ENCODE results near the gene PTPRN2.

Gene PTPRN2

GRCh38 chr7:157885140-157885539 is 702.5 kb downstream of the PTPRN2 start:
- Histone ChIP-seq H3K36me3 (ENCODE audit: control insufficient read depth, insufficient read depth, low read length) (no peaks in the 10 kb centered on the region), H3K9ac (ENCODE audit: low read length) (no peak overlapping the region), H3K9me3 (ENCODE audit: control insufficient read depth, low read length) (no peaks in the 10 kb centered on the region), H3K27me3 (ENCODE audit: control insufficient read depth, insufficient read depth, low read length) (no peaks in the 10 kb centered on the region), H3K4me1 (ENCODE audit: control insufficient read depth, insufficient read depth, low read length) (no peaks in the 10 kb centered on the region), H3K4me3 (ENCODE audit: low read length) (no peak overlapping the region)

GRCh38 chr7:157884461-157885062 is 703.1 kb downstream of the PTPRN2 start:
- Histone ChIP-seq H3K9ac (ENCODE audit: low read length) (no peak overlapping the region), H3K36me3 (ENCODE audit: control insufficient read depth, insufficient read depth, low read length) (no peaks in the 10 kb centered on the region), H3K27me3 (ENCODE audit: control insufficient read depth, insufficient read depth, low read length) (no peaks in the 10 kb centered on the region), H3K9me3 (ENCODE audit: control insufficient read depth, low read length) (no peaks in the 10 kb centered on the region), H3K4me3 (ENCODE audit: low read length) (no peak overlapping the region), H3K4me1 (ENCODE audit: control insufficient read depth, insufficient read depth, low read length) (no peaks in the 10 kb centered on the region)

DNA sequence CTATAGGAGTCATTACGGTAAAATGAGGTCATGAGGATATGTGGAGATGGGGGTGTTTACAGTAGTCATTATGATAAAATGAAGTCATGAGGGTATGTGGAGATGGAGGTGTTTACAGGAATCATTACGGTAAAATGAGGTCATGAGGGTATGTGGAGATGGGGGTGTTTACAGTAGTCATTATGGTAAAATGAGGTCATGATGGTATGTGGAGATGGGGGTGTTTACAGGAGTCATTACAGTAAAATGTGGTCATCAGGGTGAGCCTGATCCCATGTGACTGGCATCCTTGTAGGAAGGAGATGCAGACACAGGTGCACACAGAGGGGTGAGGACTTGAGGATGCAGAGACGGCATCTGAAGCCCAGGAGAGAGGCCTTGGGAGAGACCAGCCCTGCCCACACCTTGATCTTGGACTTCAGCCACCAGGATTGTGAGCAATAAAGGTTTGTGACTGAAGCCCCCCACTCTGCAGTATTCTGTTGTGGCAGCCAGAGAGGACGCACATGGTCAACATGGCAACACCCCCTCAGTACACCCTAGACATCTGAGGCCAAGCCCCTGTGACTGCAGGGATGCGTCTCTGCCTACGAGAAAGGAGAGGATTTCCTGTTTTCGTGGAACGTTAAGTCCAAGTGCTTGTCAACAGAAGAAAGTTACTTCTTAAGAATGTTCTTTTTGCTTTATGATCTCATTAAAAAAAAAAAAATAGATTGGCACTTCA is 706.4 kb downstream of the PTPRN2 start:
- Histone ChIP-seq H3K9me3 (ENCODE audit: control insufficient read depth, low read length) (no peaks in the 10 kb centered on the region), H3K9ac (ENCODE audit: low read length) (no peak overlapping the region), H3K4me1 (ENCODE audit: control insufficient read depth, insufficient read depth, low read length) (peaks cover under 1% of the 10 kb centered on the region)

DNA sequence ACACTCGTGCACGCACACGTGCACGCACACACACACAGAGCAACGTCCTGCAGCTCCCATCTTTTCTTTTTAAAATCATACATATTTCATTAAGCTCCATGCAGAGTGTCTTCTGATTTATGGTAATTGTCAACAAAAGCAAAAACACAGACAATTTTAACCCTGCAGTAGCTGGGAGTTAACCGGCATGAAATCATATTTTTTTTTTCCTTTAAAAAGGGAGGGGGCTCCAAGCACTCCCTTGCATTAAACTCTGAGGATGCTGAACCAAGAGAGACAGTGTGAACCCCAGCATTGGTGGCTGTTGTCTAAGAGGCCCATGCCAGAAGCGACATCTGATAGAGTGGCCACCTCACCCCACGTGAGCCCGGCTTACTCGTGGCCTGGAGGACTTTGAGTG is 708.2 kb downstream of the PTPRN2 start:
- Histone ChIP-seq H3K4me3 (ENCODE audit: low read length) (no peak overlapping the region), H3K27me3 (ENCODE audit: control insufficient read depth, insufficient read depth, low read length) (peaks cover under 1% of the 10 kb centered on the region), H3K9me3 (ENCODE audit: control insufficient read depth, low read length) (no peaks in the 10 kb centered on the region), H3K36me3 (ENCODE audit: control insufficient read depth, insufficient read depth, low read length) (no peaks in the 10 kb centered on the region), H3K4me1 (ENCODE audit: control insufficient read depth, insufficient read depth, low read length) (peaks cover 15% of the 10 kb centered on the region), H3K9ac (ENCODE audit: low read length) (no peak overlapping the region)

More for the DNA sequence above, 706.4 kb downstream of the PTPRN2 start:
- Histone ChIP-seq H3K36me3 (ENCODE audit: control insufficient read depth, insufficient read depth, low read length) (no peaks in the 10 kb centered on the region), H3K4me3 (ENCODE audit: low read length) (no peak overlapping the region), H3K27me3 (ENCODE audit: control insufficient read depth, insufficient read depth, low read length) (no peaks in the 10 kb centered on the region)

- Histone ChIP-seq H3K4me1 (ENCODE audit: control insufficient read depth, insufficient read depth, low read length) (peaks cover 15% of the 10 kb centered on the region), H3K9ac (ENCODE audit: low read length) (no peak overlapping the region), H3K36me3 (ENCODE audit: control insufficient read depth, insufficient read depth, low read length) (no peaks in the 10 kb centered on the region), H3K4me3 (ENCODE audit: low read length) (no peak overlapping the region), H3K9me3 (ENCODE audit: control insufficient read depth, low read length) (no peaks in the 10 kb centered on the region), H3K27me3 (ENCODE audit: control insufficient read depth, insufficient read depth, low read length) (peaks cover 8% of the 10 kb centered on the region)
These were observed 710.1 kb downstream of the PTPRN2 start for GRCh38 chr7:157877298-157878090.

GRCh38 chr7:157876469-157877285 is 710.9 kb downstream of the PTPRN2 start:
- H3K4me1 ChIP-seq (ENCODE audit: control insufficient read depth, insufficient read depth, low read length): peaks cover 15% of the 10 kb centered on the region

DNA sequence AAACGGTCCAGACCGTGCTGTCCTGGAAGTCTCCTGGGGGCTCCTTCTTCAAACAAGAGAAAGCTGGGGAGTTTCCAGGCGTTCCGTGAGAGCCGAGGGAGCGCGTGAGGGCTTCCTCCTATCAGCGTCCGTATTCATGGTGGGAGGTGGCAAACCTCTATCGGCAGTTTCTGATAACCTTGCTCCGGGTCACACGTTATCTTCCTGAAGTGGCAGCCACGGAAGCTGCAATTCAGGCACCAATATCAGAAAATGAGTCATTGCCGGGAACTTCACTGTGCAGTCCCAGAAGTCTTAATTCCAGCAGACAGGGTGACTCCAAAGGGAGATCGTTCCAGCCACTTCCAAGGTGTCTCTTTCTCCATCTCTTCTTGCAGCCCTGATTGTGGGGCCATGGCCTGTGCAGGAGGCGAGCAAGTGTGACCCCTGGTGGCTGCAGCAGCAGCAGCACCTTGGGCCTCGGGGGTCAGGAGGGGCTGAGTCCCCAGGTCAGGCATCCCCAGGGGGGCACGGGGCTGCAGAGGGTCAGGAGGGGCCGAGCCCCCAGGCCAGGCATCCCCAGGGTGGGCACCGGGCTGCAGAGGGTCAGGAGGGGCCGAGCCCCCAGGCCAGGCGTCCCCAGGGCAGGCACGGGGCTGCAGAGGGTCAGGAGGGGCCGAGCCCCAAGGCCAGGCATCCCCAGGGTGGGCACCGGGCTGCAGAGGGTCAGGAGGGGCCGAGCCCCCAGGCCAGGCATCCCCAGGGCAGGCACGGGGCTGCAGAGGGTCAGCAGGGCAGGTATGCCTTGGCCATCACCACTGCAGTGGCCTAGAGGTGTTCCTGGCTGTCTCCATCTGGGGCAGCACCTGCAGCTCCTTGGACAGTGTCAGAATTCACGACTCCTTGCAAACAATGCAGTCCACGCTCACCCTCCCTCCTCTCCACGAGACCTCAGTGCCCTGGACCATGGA is 712.1 kb downstream of the PTPRN2 start:
- Histone ChIP-seq H3K9ac (ENCODE audit: low read length) (no peak overlapping the region), H3K27me3 (ENCODE audit: control insufficient read depth, insufficient read depth, low read length) (peaks cover 8% of the 10 kb centered on the region), H3K36me3 (ENCODE audit: control insufficient read depth, insufficient read depth, low read length) (no peaks in the 10 kb centered on the region), H3K4me1 (ENCODE audit: control insufficient read depth, insufficient read depth, low read length) (peaks cover 15% of the 10 kb centered on the region), H3K9me3 (ENCODE audit: control insufficient read depth, low read length) (no peaks in the 10 kb centered on the region), H3K4me3 (ENCODE audit: low read length) (no peak overlapping the region)

More at GRCh38 chr7:157876469-157877285, 710.9 kb downstream of the PTPRN2 start:
- no peak overlapping the region for H3K9ac ChIP-seq (ENCODE audit: low read length)
- H3K9me3 ChIP-seq (ENCODE audit: control insufficient read depth, low read length): no peaks in the 10 kb centered on the region
- H3K4me3 ChIP-seq (ENCODE audit: low read length): no peak overlapping the region
- H3K36me3 ChIP-seq (ENCODE audit: control insufficient read depth, insufficient read depth, low read length): no peaks in the 10 kb centered on the region
- peaks cover 8% of the 10 kb centered on the region for H3K27me3 ChIP-seq (ENCODE audit: control insufficient read depth, insufficient read depth, low read length)

DNA sequence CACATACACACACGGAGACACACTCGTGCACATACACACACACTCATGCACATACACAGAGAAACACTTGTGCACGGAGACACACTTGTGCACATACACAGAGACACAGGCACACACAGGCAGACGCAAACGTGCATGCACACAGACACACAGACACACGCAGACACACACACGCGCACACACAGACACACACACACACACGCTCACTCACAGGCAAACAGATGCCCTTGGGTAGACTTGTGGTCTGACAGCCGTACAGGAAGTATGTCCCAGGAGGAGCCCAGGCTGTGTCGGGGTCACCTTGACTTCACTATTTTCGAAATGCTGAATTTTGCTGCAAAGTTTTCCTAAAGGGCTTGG is 712.8 kb downstream of the PTPRN2 start:
- Histone ChIP-seq H3K36me3 (ENCODE audit: control insufficient read depth, insufficient read depth, low read length) (no peaks in the 10 kb centered on the region), H3K27me3 (ENCODE audit: control insufficient read depth, insufficient read depth, low read length) (peaks cover 8% of the 10 kb centered on the region), H3K9ac (ENCODE audit: low read length) (no peak overlapping the region), H3K9me3 (ENCODE audit: control insufficient read depth, low read length) (no peaks in the 10 kb centered on the region), H3K4me3 (ENCODE audit: low read length) (no peak overlapping the region), H3K4me1 (ENCODE audit: control insufficient read depth, insufficient read depth, low read length) (peaks cover 15% of the 10 kb centered on the region)

GRCh38 chr7:157874208-157874816 is 713.3 kb downstream of the PTPRN2 start:
- Histone ChIP-seq H3K27me3 (ENCODE audit: control insufficient read depth, insufficient read depth, low read length) (peaks cover 8% of the 10 kb centered on the region), H3K4me3 (ENCODE audit: low read length) (no peak overlapping the region), H3K4me1 (ENCODE audit: control insufficient read depth, insufficient read depth, low read length) (peaks cover 15% of the 10 kb centered on the region), H3K9ac (ENCODE audit: low read length) (no peak overlapping the region), H3K9me3 (ENCODE audit: control insufficient read depth, low read length) (no peaks in the 10 kb centered on the region), H3K36me3 (ENCODE audit: control insufficient read depth, insufficient read depth, low read length) (no peaks in the 10 kb centered on the region)

GRCh38 chr7:157873664-157874063 is 714.0 kb downstream of the PTPRN2 start:
- Histone ChIP-seq H3K9ac (ENCODE audit: low read length) (no peak overlapping the region), H3K9me3 (ENCODE audit: control insufficient read depth, low read length) (no peaks in the 10 kb centered on the region), H3K4me3 (ENCODE audit: low read length) (no peak overlapping the region), H3K4me1 (ENCODE audit: control insufficient read depth, insufficient read depth, low read length) (peaks cover 15% of the 10 kb centered on the region), H3K36me3 (ENCODE audit: control insufficient read depth, insufficient read depth, low read length) (no peaks in the 10 kb centered on the region), H3K27me3 (ENCODE audit: control insufficient read depth, insufficient read depth, low read length) (peaks cover 8% of the 10 kb centered on the region)

Data from mucosa of stomach (tissue), 1 donor.